Stimulated activated CD8-positive, alpha-beta memory T cell treated with anti-CD3 and anti-CD28 coated beads, Interleukin-15, amount 100 ng/mL, for 24 hours (primary cell): ENCODE data around the gene RXRG.
"Not testable (repeated sequence)": the region's sequence is repeated elsewhere in the genome, so short reads cannot be mapped to it uniquely, and the experiment has no call there.

ENCODE experiments used
- DNase-seq: peaks from one replicate; pipeline ENCODE4 v3.0.0-alpha.2; 2020; ENCODE audit warnings: low read depth

The RXRG gene

DNA sequence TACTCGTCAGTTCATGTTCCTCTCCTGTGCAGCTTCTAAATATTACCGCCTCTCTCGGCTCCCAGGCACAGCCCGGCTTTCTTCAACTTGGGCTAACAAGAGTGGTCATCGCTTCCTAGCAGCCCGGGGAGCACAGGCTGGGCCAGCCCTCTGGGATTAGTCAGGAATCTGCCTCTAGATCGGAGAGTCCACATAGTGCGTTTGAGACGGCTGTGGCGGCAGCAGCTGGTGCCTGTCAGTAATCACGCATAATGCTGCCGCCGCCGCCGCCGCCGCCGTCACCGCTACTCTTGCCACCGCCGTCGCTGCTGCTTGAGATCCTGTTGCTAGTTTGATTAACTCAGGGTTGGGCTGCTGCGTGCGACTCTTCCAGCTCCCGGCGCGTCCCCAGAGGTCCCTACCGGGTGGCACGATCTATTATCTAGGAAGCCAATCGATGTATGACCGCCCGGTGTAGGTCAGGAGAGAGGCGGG is at the start of gene RXRG:
Gene RXRG (minus strand): TSS at position 230 of the 474 bp plus-strand sequence. CDS start 233 bp downstream, outside the sequence.
- no peak for DNase-seq

DNA sequence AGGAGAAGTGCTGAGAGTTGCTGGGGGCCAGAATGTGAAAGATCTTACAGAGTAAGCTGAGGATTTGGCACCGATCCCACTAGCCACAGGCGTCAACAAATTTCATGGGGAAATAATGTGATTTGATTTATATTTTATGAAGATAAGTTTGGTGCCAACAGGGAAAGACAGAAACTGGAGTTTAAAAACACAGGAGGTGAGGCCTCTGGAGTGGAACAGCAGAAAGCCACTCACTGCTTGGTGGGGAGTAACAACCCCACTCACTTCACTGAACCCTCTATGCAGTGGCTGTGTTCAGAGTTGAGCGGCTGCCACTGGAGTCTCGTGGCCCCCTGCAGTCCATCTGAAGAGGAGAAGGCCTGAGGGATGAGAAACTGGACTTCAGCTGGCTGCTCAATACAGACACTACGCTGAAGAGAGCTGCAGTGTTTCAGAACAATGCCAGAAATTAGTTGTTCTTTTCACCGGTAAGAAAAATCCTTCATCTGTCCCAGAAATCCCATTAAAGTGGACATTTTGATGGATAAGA is 48.0 kb upstream of the RXRG start:
- DNase-seq = no peak

DNA sequence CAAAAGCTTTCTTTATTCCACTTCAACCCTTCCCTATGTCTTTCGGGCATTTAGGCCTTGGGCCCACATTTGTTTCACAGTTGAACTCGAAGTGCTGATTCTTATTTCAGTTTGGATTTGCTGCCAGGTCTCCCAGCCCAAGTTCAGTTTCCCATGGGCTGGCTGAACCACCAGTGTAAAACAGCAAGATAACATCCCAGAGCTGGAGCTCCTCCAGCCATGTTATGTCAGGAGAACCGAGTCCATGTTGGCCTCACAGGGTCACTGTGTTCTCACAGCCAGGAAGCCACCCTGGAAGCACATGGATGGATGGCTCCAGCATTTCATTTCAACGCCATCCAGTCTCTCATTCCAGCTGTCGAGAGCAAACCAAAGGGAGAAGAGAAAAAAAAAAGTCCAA is 45.2 kb upstream of the RXRG start:
- DNase-seq = no peak

DNA sequence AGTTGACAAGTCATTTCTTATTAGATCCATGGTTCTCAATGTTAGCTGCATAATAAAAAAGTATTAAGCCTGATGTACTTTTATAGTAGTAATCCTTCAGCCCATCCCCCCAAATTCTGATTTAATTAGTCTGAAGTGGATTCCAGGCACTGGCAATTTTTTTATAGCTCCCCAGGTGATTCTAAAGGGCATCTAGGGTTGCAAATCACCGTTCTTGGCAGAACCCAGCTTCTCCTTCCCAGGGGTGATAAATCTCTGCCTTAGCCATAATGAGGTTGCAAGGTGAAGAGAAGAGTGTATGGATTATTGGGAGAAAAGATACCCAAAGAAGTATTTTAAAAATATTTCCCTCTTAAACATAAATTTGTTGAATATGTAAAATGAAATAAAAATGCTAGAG is 43.0 kb upstream of the RXRG start:
- DNase-seq = no peak

DNA sequence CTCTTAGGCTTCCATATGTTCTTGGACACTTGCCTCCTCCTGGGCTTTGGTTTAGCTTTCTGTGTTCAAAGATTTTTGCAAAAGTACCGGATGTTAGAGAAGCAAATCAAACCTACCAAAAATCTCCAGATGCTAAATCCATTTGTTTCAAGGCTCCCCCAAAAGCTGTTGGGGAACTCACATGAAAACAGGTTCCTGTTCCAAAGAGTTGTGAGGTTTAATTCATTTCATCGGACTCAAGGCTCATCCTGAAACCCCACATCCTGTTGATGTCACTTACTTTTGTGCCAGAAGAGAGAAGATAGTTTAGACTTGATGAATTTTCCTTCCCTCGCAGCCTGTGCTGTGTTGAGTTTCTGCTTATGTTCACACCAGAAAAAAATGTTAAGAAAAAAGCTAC is 41.7 kb upstream of the RXRG start:
- DNase-seq = no peak

DNA sequence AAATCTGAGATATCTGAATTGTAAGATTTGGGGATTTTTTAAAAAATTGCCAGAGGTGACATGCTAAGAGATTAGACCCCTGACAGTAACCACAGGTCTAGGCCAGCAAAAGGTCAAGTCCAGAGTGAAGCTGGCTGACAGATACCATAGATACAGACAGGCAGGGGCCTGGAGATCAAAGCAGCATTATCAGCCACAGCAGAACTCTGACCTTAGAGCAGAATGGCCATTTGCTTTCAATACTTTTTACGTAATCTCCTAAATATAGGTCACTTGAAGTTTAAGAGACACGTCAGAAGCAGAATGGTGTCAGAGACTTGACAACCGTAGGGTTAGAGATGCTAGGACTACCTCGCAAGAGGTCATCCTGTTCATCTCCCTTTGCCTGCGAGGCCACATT is 40.8 kb upstream of the RXRG start:
- no peak for DNase-seq

DNA sequence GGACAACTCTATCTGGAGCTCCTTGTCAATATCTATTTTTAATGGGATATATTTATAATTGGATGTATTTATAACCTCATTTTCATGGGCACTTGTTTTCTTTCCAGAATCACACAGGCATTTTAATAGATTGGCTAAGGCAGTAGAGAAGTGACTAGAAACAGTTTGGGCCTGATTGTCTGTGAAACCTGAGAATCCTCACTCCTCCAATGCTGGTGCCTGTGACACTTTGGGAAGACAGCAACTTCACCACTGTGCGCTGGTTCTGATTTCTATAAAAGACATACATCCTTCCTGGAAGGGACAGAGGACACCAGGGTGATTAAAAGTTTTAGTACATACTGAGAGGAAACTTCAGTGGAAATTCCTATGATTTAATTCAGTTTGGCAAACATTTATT is 39.6 kb upstream of the RXRG start:
- no peak for DNase-seq

DNA sequence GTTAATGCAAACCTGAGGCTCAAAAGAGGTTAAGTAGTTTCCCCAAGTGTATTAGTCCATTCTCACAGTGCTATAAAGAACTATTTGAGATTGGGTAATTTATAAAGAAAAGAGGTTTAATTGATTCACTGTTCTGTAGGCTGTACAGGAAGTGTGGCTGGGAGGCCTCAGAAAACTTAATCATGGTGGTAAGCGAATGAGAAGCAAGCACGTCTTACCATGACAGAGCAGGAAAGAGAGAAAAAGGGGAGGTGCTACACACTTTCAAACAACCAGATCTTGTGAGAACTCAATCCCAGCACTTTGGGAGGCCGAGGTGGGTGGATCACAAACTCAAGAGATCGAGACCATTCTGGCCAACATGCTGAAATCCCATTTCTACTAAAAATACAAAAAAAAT is 38.5 kb upstream of the RXRG start:
- no peak for DNase-seq

DNA sequence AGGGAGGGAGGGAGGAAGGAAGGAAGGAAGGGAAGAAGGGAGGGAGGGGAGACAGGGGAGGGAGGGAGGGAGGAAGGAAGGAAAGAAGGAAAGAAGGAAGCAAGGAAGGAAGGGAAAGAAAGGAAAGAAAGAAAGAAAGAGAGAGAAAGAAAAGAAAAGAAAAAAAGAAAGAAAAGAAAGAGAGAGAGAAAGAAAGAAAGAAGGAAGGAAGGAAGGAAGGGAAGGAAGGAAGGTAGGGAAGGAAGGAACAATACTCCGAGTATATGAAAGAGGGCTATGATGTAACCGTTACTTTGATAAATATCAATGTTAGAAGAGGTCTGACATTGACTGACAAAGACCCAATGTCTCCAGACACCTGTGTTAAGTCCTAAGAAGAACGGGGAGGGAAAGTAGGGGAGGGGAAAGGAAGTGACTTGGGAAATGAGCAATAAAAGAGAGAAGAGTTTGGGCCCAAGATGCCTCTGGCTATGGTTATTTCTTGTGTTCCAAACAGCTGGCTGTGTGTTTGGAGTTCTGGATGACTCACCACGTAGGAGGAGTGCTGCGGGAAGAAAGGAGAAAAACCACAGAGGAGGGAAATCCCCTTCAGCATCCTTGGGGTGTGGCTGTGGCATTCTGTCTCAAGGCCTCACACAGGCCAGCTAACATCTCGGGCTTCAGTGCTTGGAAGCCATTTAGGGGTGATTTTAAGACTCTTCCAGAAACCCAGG is 37.0 kb upstream of the RXRG start:
- DNase-seq = no peak

DNA sequence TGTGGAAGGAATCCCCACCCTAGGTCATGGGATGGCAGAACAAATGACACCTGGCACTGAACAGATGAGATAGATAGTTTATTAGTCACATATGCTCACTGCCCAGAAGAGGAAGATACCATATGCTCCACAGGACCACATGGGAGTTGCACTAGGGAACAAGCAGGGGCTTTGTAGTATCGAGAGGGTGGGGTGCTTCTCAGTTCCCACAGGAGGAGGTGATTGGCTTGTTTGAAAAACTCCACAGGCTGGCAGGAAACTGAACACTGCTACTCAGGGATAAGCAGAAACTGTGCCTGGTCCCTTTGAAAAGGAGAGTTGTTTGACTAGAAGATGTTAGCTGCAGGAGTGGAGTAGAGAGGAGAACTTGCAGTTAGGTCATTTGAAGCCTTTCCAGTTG is 31.9 kb upstream of the RXRG start:
- DNase-seq = no peak

DNA sequence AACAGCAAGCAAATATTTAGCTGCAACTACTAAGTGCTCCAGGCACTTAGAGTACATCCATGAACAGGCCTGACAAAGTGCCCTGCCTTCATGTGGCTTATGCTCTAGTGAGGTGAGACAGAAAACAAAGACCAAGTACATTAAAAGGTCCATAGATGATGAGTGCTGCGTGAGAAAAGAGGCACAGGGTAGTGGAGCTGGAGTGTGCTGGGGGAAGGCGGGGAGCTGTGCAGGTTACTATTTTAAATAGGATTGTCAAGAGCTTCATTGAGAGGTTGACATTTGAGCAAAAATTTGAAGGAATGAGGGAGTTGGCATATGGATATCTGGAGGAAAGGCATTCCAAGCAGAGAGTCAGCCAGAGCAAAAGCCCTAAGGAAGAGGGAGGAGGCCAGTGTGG is 29.3 kb upstream of the RXRG start:
- no peak for DNase-seq

DNA sequence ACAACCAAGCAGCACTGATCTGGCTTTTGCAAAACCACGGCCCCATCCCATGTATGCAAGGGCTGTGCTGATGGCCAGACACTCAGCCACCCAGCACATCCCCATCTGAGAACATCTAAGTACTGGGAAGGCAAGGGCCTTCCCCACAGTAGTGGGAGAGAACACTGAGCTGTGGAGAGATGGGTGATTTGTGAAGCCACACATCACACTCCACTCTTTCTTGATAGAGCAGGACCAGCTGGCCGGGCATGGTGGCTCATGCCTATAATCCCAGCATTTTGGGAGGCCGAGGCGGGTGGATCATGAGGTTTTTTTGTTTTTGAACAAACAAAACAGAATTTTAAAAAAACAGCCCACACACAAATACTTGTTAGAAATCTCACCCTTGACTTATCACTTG is 28.2 kb upstream of the RXRG start:
- no peak for DNase-seq

DNA sequence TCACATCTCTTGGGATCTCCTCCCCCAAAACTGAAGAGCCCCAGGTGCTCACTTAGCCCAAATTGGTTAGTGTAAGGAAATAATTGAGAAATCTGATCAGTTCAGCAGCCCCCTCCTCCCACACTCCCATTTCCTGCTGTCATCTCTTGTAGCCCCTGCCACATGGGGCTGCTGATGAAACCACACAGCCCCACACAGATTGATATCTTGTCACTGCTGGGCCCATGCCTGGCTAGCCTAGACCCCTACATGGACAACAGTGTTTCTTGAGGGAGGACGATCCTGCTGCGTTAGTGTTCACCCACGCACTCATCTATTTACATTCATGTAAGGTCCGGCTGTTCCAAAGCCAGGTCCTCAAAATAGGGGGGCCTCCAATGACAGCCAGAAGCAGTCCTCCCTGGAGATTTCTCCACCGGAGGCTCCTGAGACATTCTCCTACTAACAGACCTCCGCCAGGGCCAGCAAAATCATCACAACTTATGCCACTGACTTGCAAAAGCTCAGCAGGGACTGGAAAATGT is 23.9 kb upstream of the RXRG start:
- DNase-seq = no peak

DNA sequence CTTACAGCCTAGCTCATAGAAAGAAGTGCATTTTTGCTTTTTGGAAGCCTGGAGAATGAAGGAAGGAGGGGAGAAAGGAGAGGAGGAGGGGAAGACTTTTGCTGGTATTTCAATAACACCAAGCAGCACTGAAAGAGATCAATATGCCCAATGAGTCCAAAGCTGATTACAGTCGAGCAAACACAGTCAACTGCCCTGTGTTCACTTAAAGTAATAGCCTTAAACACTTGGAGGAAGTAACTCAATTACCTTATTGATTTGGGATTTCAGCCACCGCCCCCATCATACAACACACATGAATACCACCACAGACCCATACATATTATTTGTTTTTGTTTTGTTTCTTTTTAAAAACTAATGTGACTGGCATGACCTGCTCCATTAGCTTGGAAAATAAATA is 23.3 kb upstream of the RXRG start:
- DNase-seq = no peak

DNA sequence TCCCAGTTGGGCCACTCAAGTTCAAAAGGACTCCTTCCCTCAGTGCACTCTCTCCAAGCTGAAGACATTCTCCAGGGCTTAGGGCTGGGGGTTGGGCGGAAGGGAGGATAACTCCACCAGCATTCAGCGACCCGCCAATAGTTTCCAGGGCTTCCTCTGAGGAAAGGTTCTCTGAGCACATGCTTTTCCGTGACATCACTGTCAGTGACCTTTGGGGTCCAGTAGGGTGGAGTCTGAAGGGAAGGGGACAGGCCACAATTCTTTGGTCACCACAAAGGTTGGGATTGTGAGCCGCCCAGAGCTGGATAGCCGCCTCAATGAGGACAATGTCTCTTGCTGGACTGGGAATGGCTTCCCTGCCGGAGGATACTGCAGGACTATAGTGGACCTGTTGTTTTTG is 22.8 kb upstream of the RXRG start:
- DNase-seq = no peak

DNA sequence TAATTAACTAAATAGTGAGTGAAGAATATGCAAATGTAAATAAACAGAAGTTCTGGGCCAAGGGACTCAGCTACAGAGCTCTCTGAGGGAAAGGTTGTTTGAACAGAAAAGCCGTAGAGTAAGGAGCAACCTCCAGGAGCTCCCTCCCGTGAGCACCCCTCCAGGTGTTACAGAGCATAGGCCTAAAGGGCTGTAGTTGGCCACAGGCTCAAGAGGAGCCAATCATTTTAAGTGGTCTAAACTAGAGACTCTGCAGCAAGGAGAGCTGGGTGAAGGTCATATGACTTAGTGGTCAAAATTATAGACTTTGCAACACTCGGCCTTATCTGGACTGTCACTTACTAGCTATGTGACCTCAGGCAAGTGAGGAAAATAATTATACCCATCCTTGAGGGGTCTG is 19.1 kb upstream of the RXRG start:
- DNase-seq = no peak

DNA sequence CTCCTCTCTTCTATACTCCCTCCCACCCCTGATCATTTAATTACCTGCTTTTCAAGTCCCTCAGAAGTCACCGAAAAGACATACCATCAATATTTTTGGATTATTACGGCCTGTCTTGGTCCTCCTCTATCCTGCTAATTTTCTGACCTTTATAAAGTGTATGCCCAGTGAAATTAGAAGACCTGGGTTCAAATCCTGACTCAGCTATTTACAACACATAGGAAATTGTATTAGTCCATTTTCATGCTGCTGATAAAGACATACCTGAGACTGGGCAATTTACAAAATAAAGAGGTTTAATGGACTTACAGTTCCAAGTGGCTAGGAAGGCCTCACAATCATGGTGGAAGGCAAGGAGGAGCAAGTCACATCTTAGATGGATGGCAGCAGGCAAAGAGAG is 14.8 kb upstream of the RXRG start:
- DNase-seq = not testable (repeated sequence)

DNA sequence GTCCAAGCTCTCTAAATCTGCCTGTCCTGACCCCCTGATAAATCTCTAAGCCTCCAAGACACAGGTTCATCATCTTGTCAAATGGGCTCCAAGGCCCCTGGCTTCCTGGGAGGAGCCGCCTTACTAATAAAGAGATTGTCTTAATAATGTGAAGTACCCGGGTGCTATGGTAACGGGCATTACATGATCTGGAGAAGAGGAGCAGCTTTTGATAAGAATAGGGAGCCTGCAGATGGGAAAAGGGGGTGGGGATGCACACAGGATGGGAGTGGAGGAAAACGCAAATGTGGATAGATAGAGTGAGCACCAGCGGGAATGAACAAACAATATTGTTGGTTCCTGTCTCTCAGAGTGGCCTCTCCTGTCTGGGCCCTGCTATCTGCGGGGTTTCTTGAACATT is 11.9 kb upstream of the RXRG start:
- DNase-seq = no peak

DNA sequence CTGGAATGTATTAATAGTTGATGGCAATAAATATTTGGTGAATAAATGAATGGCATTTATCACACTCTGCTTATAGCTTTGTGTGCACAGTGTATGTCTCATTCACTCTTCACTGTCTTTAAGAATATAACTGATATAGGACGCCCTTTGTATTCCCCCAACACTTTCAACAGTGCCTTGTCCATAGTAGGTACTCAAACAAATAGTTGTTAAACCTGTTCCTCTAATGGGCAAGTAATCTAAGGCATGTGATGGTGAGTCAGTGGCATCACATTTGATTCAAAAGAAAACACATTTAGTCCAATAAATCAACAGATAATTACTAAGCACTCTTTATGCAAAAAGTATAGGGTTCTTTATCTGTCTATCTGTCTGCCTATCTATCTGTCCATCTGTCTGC is 11.2 kb upstream of the RXRG start:
- DNase-seq = no peak

DNA sequence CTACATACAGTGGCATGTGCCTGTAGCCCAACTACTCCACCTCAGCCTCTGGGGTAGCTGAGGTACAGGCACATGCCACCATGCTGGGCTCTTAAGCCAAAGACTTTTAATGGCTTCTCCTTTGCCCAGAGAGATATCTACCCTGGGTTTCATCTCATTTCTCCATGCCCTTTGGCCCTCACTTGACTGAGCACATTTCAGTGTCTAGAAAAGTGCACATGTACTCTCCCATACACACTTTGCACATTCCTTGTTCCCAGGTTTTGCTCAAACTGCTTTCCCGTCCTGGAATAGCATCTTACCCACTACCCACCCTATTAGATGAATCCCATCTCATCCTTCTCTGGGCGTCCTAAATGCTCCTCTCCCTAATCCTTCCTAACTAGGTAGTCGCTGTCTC is 10.2 kb upstream of the RXRG start:
- no peak for DNase-seq

DNA sequence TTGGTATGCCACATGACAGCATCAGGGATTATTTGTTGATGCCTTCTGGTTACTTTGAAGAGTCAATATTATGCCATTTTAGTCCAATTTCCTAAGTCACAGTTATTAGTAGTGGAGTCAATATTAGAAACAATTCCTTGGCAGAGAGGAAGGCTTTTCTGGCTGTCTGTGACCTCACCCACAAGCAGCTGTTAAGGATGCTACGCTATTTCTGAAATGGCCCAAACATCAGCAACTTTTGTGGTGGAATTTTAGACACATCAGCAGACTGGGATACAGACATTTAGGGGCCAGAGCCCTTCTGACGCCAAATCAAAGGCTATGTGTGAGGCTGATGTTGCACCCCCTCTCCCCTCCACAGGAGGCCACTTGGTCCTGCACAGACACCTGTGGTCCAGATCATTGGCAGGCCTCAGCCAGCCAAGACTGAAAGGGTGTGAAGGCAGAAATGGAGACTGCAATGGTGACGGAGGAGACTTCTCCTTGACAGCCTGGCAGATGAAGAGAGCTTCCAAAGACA is 9.2 kb upstream of the RXRG start:
- no peak for DNase-seq

DNA sequence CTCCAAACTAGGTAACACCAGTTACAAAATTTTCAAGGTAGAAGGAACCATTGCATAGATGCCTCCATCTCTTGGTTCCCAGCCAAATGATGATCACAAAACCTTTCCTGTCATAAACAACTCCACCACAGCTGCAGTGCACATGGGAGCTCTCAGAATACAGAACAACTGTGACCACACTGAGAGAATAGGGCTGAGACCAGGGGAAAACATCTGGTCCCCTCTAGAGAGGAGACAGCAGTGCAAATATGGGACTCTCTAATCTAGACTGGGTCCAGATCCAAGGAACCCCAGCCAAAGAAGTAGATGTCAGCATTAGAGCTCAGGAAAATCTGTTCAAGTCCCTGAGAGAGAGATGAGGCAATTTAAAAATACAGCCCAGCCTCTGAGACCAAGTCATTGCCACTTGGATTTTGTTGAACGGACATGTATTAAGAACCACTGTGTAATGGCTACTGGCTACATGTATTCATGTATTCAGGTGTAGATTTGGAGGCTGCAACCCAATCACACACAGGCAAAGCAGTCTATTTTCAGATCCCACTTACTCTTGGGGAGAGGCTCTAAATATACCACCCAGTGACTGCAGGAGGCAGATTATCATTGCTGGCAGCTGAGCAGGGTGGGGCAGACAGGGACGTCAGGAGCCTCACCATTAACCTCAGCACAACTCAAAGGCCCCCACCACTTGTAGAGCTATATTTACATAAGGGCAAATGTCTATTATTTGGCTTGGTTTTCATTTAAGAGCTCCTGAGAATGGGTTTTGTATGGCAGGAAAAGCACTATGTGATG is 7.6 kb upstream of the RXRG start:
- no peak for DNase-seq

DNA sequence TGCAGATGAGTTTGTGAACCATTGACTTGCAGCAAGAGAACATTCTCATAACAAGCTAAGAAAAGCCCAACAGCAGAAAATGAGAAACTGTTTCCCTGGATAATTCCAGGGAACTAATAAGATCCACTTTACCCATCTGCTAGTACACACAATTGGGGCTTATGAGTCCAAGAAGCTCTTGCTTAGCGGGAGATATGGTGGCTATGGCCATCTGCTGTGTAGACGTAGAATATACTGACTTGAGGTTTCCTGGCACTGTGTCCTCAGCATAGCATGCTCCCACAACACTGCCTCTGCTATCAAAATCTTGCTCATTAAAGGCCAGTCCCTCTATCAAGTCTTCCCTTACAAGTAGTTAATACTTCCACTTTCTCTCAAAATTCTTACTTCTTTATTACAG is 6.8 kb upstream of the RXRG start:
- no peak for DNase-seq
